ENCODE data around the gene ROPN1L. TPM values are rescaled to one million over a fixed set of nuclear protein-coding genes. Genes with fewer than 3 reads are reported as not detected.

The ROPN1L gene
- total RNA-seq, 4 donors from 2014 or later = 6.3 TPM; not detected in 3

GRCh38 chr5:10470669-10471068 is 29.0 kb downstream of the ROPN1L start:
- no peak for DNase-seq
- no peaks in the 10 kb centered on the region for H3K27me3 ChIP-seq
- peaks cover 0 to 5% of the 10 kb centered on the region in 2 donors for H3K9me3 ChIP-seq
- no peak overlapping the region for H3K27ac ChIP-seq
- intact Hi-C loops (cut with DNase I; ENCODE audit: low total_unique reads) = no loop called here
- no peak overlapping the region for H3K4me3 ChIP-seq
- H3K4me1 ChIP-seq = no peaks in the 10 kb centered on the region
- H3K36me3 ChIP-seq = no peaks in the 10 kb centered on the region
- no peak for TF ChIP-seq POLR2A (IDR thresholded peaks at IDR 0.05)
- TF ChIP-seq, protein P1, sequence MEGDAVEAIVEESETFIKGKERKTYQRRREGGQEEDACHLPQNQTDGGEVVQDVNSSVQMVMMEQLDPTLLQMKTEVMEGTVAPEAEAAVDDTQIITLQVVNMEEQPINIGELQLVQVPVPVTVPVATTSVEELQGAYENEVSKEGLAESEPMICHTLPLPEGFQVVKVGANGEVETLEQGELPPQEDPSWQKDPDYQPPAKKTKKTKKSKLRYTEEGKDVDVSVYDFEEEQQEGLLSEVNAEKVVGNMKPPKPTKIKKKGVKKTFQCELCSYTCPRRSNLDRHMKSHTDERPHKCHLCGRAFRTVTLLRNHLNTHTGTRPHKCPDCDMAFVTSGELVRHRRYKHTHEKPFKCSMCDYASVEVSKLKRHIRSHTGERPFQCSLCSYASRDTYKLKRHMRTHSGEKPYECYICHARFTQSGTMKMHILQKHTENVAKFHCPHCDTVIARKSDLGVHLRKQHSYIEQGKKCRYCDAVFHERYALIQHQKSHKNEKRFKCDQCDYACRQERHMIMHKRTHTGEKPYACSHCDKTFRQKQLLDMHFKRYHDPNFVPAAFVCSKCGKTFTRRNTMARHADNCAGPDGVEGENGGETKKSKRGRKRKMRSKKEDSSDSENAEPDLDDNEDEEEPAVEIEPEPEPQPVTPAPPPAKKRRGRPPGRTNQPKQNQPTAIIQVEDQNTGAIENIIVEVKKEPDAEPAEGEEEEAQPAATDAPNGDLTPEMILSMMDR (IDR thresholded peaks at IDR 0.05) = no peak

DNA sequence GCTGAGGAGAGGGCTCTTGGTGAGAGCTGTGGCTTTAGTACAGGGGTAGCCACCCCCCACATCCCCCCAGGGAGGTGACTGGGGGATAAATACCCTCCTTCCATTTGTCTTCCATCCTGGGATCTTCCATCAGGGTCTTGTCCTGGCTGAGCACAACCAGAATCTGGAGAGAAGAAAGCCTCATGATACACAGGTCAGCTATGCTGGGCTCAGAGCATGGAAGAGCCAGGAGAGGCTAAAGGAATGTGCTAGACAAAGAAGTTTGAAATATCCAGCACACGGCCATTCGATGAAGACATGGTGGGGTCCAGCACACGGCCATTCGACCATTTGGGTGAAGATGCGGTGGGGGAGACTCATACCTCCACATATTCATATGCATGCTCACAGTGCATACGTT is 30.0 kb downstream of the ROPN1L start:
- DNase-seq = no peak
- H3K4me3 ChIP-seq = no peak overlapping the region
- no peaks in the 10 kb centered on the region for H3K27me3 ChIP-seq
- H3K36me3 ChIP-seq = no peaks in the 10 kb centered on the region
- no peak overlapping the region for H3K27ac ChIP-seq
- H3K4me1 ChIP-seq = no peaks in the 10 kb centered on the region
- intact Hi-C loops (cut with DNase I; ENCODE audit: low total_unique reads) = no loop called here
- no peak for TF ChIP-seq POLR2A (IDR thresholded peaks at IDR 0.05)
- TF ChIP-seq, protein P1 (IDR thresholded peaks at IDR 0.05) = no peak
- H3K9me3 ChIP-seq = peaks cover 0 to 5% of the 10 kb centered on the region in 2 donors

- Histone ChIP-seq H3K9me3 (peaks cover 0 to 5% of the 10 kb centered on the region in 2 donors), H3K36me3 (no peaks in the 10 kb centered on the region), H3K4me1 (no peaks in the 10 kb centered on the region), H3K4me3 (no peak overlapping the region), H3K27me3 (no peaks in the 10 kb centered on the region), H3K27ac (no peak overlapping the region)
- intact Hi-C loops (cut with DNase I; ENCODE audit: low total_unique reads) = no loop called here
- no peak for DNase-seq
- TF ChIP-seq, protein P1 (IDR thresholded peaks at IDR 0.05) = no peak
- TF ChIP-seq POLR2A (IDR thresholded peaks at IDR 0.05) = no peak
Observed at GRCh38 chr5:10474521-10475075, 32.9 kb downstream of the ROPN1L start.

GRCh38 chr5:10475931-10476676 is 34.4 kb downstream of the ROPN1L start:
- no peak for DNase-seq
- H3K9me3 ChIP-seq = peaks cover 0 to 5% of the 10 kb centered on the region in 2 donors
- H3K27ac ChIP-seq = no peak overlapping the region
- no peaks in the 10 kb centered on the region for H3K4me1 ChIP-seq
- H3K27me3 ChIP-seq = no peaks in the 10 kb centered on the region
- H3K4me3 ChIP-seq = no peak overlapping the region
- intact Hi-C loops (cut with DNase I; ENCODE audit: low total_unique reads) = no loop called here
- TF ChIP-seq POLR2A (IDR thresholded peaks at IDR 0.05) = no peak
- TF ChIP-seq, protein P1 (IDR thresholded peaks at IDR 0.05) = no peak
- no peaks in the 10 kb centered on the region for H3K36me3 ChIP-seq

DNA sequence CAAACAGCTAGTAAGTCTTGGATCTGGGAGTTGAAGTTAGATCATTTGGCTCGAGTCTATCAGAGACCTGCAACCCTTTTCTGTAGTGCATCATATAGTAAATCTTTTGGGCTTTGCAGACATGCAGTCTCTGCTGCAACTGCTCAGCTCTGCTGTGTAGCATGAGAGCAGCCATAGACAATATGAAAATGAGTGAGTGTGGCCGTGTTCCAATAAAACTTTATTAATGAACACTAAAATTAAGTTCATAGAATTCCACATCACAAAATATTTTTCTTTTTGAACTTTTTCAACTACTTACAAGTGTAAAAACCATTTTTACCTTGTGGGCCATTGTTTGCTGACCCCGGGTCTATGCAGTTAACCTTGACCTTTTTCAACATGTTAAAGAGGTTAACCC is 35.2 kb downstream of the ROPN1L start:
- Histone ChIP-seq H3K36me3 (no peaks in the 10 kb centered on the region), H3K4me3 (no peak overlapping the region), H3K27ac (no peak overlapping the region), H3K9me3 (peaks cover 0 to 5% of the 10 kb centered on the region in 2 donors), H3K4me1 (no peaks in the 10 kb centered on the region), H3K27me3 (no peaks in the 10 kb centered on the region)
- TF ChIP-seq POLR2A (IDR thresholded peaks at IDR 0.05) = no peak
- TF ChIP-seq, protein P1 (IDR thresholded peaks at IDR 0.05) = no peak
- DNase-seq = no peak
- intact Hi-C loops (cut with DNase I; ENCODE audit: low total_unique reads) = no loop called here
